H9 (cell line): ENCODE data around the gene COX10. TPM values are rescaled to one million over a fixed set of nuclear protein-coding genes. Genes with fewer than 3 reads are reported as not detected.

Experiments used
- DNase-seq: peaks from one replicate; pipeline ENCODE4 v3.0.0-alpha.2; 2017
- H2AFZ ChIP-seq: one replicate; pipeline ENCODE4 v1.6.1; 2013; ENCODE audit warnings: mild to moderate bottlenecking, low read length, control low read depth, moderate library complexity
- H2AK5ac ChIP-seq: 2 replicates; pipeline ENCODE4 v1.6.1; 2013; ENCODE audit warnings: low read length, control low read depth, mixed read lengths; ENCODE audit not compliant: insufficient read length
- H2BK120ac ChIP-seq: one replicate; pipeline ENCODE4 v1.6.1; 2013; ENCODE audit warnings: low read depth, mild to moderate bottlenecking, low read length, control low read depth, inconsistent platforms; ENCODE audit not compliant: poor library complexity, severe bottlenecking
- H2BK12ac ChIP-seq: 2 replicates; pipeline ENCODE4 v1.6.1; 2013; ENCODE audit warnings: low read length, control low read depth, mixed read lengths, low read depth; ENCODE audit not compliant: insufficient read length
- H2BK15ac ChIP-seq: 2 replicates; pipeline ENCODE4 v1.6.1; 2013; ENCODE audit warnings: low read depth, low read length, control low read depth
- H2BK20ac ChIP-seq: one replicate; pipeline ENCODE4 v1.6.1; 2013; ENCODE audit warnings: low read depth, mild to moderate bottlenecking, low read length, control low read depth, inconsistent platforms; ENCODE audit not compliant: poor library complexity, severe bottlenecking
- H2BK5ac ChIP-seq: 2 replicates; pipeline ENCODE4 v1.6.1; 2013; ENCODE audit warnings: low read length, control low read depth, mixed read lengths; ENCODE audit not compliant: insufficient read length
- H3K14ac ChIP-seq: 2 replicates; pipeline ENCODE4 v1.6.1; 2013; ENCODE audit warnings: low read length, control low read depth; ENCODE audit not compliant: insufficient read depth
- H3K18ac ChIP-seq: 2 replicates; pipeline ENCODE4 v1.6.1; 2013; ENCODE audit warnings: low read depth, mild to moderate bottlenecking, mixed read lengths, low read length, control low read depth; ENCODE audit not compliant: insufficient read length
- H3K23ac ChIP-seq: 2 replicates; pipeline ENCODE4 v1.6.1; 2013; ENCODE audit warnings: low read length, control low read depth, mixed read lengths, low read depth; ENCODE audit not compliant: insufficient read length
- H3K23me2 ChIP-seq: 2 replicates; pipeline ENCODE4 v1.6.1; 2013; ENCODE audit warnings: low read depth, mild to moderate bottlenecking, mixed read lengths, low read length, control low read depth; ENCODE audit not compliant: insufficient read length, poor library complexity, severe bottlenecking
- H3K27ac ChIP-seq: 2 replicates; pipeline ENCODE4 v1.5.1; 2013; ENCODE audit warnings: low read length, control low read depth, mixed read lengths, low read depth; ENCODE audit not compliant: insufficient read length
- H3K27me3 ChIP-seq: 2 replicates; pipeline ENCODE4 v1.6.1; 2013; ENCODE audit warnings: low read length, control low read depth, inconsistent platforms; ENCODE audit not compliant: insufficient read depth
- H3K4ac ChIP-seq: 2 replicates; pipeline ENCODE4 v1.6.1; 2013; ENCODE audit warnings: low read depth, mild to moderate bottlenecking, control low read depth, inconsistent platforms, low read length, moderate library complexity
- H3K4me1 ChIP-seq: 2 replicates; pipeline ENCODE4 v1.6.1; 2013; ENCODE audit warnings: low read length, control low read depth, inconsistent platforms; ENCODE audit not compliant: insufficient read depth
- H3K4me2 ChIP-seq: 2 replicates; pipeline ENCODE4 v1.6.1; 2013; ENCODE audit warnings: low read length, control low read depth, mixed read lengths; ENCODE audit not compliant: insufficient read length, insufficient read depth
- H3K56ac ChIP-seq: 2 replicates; pipeline ENCODE4 v1.6.1; 2013; ENCODE audit warnings: low read depth, mild to moderate bottlenecking, mixed read lengths, low read length, control low read depth; ENCODE audit not compliant: insufficient read length
- H3K79me1 ChIP-seq: 2 replicates; pipeline ENCODE4 v1.6.1; 2013; ENCODE audit warnings: low read depth, mild to moderate bottlenecking, moderate library complexity, low read length, control low read depth, inconsistent platforms; ENCODE audit not compliant: insufficient read depth, poor library complexity, severe bottlenecking
- H3K79me2 ChIP-seq: 2 replicates; pipeline ENCODE4 v1.6.1; 2013; ENCODE audit warnings: low read length, control low read depth, inconsistent platforms; ENCODE audit not compliant: insufficient read depth
- H3K9ac ChIP-seq: 2 replicates; pipeline ENCODE4 v1.6.1; 2013; ENCODE audit warnings: low read length, control low read depth, mixed read lengths; ENCODE audit not compliant: insufficient read length; ENCODE audit errors: extremely low read depth
- H3K9me3 ChIP-seq: one replicate; pipeline ENCODE4 v1.6.1; 2013; ENCODE audit warnings: low read depth, low read length, inconsistent platforms; ENCODE audit not compliant: control insufficient read depth
- H3T11ph ChIP-seq: one replicate; pipeline ENCODE4 v1.6.1; 2013; ENCODE audit warnings: mild to moderate bottlenecking, low read length, control low read depth, inconsistent platforms
- H4K20me1 ChIP-seq: one replicate; pipeline ENCODE4 v1.6.1; 2013; ENCODE audit not compliant: control insufficient read depth, insufficient read length, insufficient read depth
- H4K5ac ChIP-seq: 2 replicates; pipeline ENCODE4 v1.6.1; 2013; ENCODE audit warnings: low read depth, mild to moderate bottlenecking, mixed read lengths, low read length, control low read depth; ENCODE audit not compliant: insufficient read length
- H4K8ac ChIP-seq: replicated peaks from 2 replicates; pipeline ENCODE4 v1.6.1; 2013; ENCODE audit warnings: low read length, control low read depth, mixed read lengths, low read depth; ENCODE audit not compliant: insufficient read length
- H4K91ac ChIP-seq: 2 replicates; pipeline ENCODE4 v1.6.1; 2013; ENCODE audit warnings: low read depth, mild to moderate bottlenecking, moderate library complexity, mixed read lengths, low read length, control low read depth; ENCODE audit not compliant: insufficient read length
- H3K27ac Mint-ChIP-seq, 3 experiments: 2 replicates in 2 of 3; 3 replicates in 1 of 3; pipeline ENCODE4 v1.8.0; 2020 to 2021; ENCODE audit warnings: mixed read lengths in 3 of 3, mild to moderate bottlenecking in 1 of 3, moderate library complexity in 1 of 3
- H3K27me3 Mint-ChIP-seq: 2 replicates; pipeline ENCODE4 v1.8.0; 2021; ENCODE audit warnings: low read depth, mild to moderate bottlenecking, moderate library complexity, mixed read lengths
- H3K36me3 Mint-ChIP-seq, 3 experiments: 2 replicates in 2 of 3; 3 replicates in 1 of 3; pipeline ENCODE4 v1.8.0; 2020 to 2021; ENCODE audit warnings: low read depth in 3 of 3, mixed read lengths in 3 of 3; ENCODE audit not compliant: insufficient read depth in 1 of 3
- H3K4me1 Mint-ChIP-seq, 2 experiments: 2 replicates each; pipeline ENCODE4 v1.8.0; 2020; ENCODE audit warnings: mixed read lengths in 2 of 2
- H3K4me3 Mint-ChIP-seq, 2 experiments: 2 replicates in 1 of 2; 3 replicates in 1 of 2; pipeline ENCODE4 v1.8.0; 2020 to 2021; ENCODE audit warnings: mild to moderate bottlenecking in 2 of 2, mixed read lengths in 2 of 2, moderate library complexity in 1 of 2
- H3K9me3 Mint-ChIP-seq, 2 experiments: 2 replicates in 1 of 2; 3 replicates in 1 of 2; pipeline ENCODE4 v1.8.0; 2020; ENCODE audit warnings: mild to moderate bottlenecking in 2 of 2, mixed read lengths in 2 of 2, moderate library complexity in 1 of 2
- WGBS: extraction: QIAGEN DNeasy Blood & Tissue Kit; methylation state at CpG from one replicate; pipeline ENCODE4 v1.1.7; 2013; ENCODE audit warnings: missing lambda C conversion rate, low lambda C conversion rate, mixed read lengths; ENCODE audit not compliant: insufficient read length; ENCODE audit errors: extremely low coverage; 5-methylcytosine and 5-hydroxymethylcytosine counted together
- total RNA-seq: library from RNA; stranded (reverse); gene quantifications from 2 replicates; pipeline ENCODE4 v1.2.1, GENCODE V29; 2021
- TF ChIP-seq, protein P1 (sequence below): fragments of 200-600 bp; sonication (generic); conservative IDR thresholded peaks from 3 replicates; pipeline ENCODE4 v1.8.0; 2021; ENCODE audit warnings: antibody characterized with exemption, mild to moderate bottlenecking

The COX10 gene
- total RNA-seq, 1 experiment from 2014 or later = 20.6 TPM

DNA sequence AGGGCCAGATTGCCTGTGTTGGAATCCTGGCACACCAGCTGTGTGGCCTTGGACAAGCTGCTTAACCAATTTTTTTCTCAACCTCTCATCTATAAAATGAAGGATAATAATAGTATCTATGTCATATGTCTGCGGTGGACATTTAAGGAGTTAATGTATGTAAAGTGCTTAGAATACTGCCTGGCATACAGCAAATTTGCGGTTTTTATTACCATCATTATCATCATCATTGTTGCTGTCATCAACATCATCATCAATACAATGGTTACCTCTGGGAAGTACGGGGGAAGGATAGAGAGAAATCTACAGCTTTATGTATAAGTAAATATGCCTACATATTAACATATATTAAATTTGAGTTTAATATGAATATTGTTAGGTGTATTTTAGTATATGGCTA is 37.1 kb upstream of the COX10 start:
- H2BK5ac ChIP-seq = no peak overlapping the region
- no peak overlapping the region for H3K56ac ChIP-seq
- no peak overlapping the region for H3K18ac ChIP-seq
- no peak for DNase-seq
- H3K23me2 ChIP-seq = no peaks in the 10 kb centered on the region
- no peaks in the 10 kb centered on the region for H3K27me3 ChIP-seq
- H2AFZ ChIP-seq = no peak overlapping the region
- H3K79me1 ChIP-seq = no peaks in the 10 kb centered on the region
- H3K4me2 ChIP-seq = no peak overlapping the region
- peaks cover 0 to 2% of the 10 kb centered on the region in 2 experiments; a peak in 1 of 5 replicates for H3K9me3 Mint-ChIP-seq
- H3K27ac ChIP-seq = no peak overlapping the region
- WGBS = no CpG with 5 or more reads among the region's 3 CpGs
- H3K23ac ChIP-seq = no peak overlapping the region
- TF ChIP-seq, protein P1, sequence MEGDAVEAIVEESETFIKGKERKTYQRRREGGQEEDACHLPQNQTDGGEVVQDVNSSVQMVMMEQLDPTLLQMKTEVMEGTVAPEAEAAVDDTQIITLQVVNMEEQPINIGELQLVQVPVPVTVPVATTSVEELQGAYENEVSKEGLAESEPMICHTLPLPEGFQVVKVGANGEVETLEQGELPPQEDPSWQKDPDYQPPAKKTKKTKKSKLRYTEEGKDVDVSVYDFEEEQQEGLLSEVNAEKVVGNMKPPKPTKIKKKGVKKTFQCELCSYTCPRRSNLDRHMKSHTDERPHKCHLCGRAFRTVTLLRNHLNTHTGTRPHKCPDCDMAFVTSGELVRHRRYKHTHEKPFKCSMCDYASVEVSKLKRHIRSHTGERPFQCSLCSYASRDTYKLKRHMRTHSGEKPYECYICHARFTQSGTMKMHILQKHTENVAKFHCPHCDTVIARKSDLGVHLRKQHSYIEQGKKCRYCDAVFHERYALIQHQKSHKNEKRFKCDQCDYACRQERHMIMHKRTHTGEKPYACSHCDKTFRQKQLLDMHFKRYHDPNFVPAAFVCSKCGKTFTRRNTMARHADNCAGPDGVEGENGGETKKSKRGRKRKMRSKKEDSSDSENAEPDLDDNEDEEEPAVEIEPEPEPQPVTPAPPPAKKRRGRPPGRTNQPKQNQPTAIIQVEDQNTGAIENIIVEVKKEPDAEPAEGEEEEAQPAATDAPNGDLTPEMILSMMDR = no peak
- H3K27ac Mint-ChIP-seq = no peak overlapping the region
- no peaks in the 10 kb centered on the region for H3K4me1 Mint-ChIP-seq
- no peaks in the 10 kb centered on the region for H3K9me3 ChIP-seq
- no peak overlapping the region for H2AK5ac ChIP-seq
- H3K79me2 ChIP-seq = no peaks in the 10 kb centered on the region
- H3K9ac ChIP-seq = no peak overlapping the region
- no peak overlapping the region for H3K4me3 Mint-ChIP-seq
- no peak overlapping the region for H3T11ph ChIP-seq
- no peak overlapping the region for H2BK12ac ChIP-seq
- no peaks in the 10 kb centered on the region for H3K27me3 Mint-ChIP-seq
- no peak overlapping the region for H2BK20ac ChIP-seq
- H4K91ac ChIP-seq = no peak overlapping the region
- no peak overlapping the region for H3K4ac ChIP-seq
- H2BK120ac ChIP-seq = no peak overlapping the region
- no peak overlapping the region for H3K14ac ChIP-seq
- no peaks in the 10 kb centered on the region for H3K4me1 ChIP-seq
- H4K20me1 ChIP-seq = no peaks in the 10 kb centered on the region
- H2BK15ac ChIP-seq = no peak overlapping the region
- H3K36me3 Mint-ChIP-seq = peaks cover 15 to 20% (median 16%) of the 10 kb centered on the region in 3 experiments; a peak in 6 of 7 replicates
- no peak overlapping the region for H4K5ac ChIP-seq
- H4K8ac ChIP-seq = no peak overlapping the region
